ENCODE measurements around the gene CTR9.

Gene CTR9

GRCh38 chr11:10780040-10780439 is 29.0 kb downstream of the CTR9 start:
- no peak for DNase-seq (ENCODE audit: low spot score)

GRCh38 chr11:10784232-10785145 is 33.4 kb downstream of the CTR9 start:
- DNase-seq (ENCODE audit: low spot score), result no peak

- DNase-seq (ENCODE audit: low spot score), result no peak
Observed at GRCh38 chr11:10785146-10785474, 34.1 kb downstream of the CTR9 start.

- no peak for DNase-seq (ENCODE audit: low spot score)
Observed at GRCh38 chr11:10786451-10786850, 35.4 kb downstream of the CTR9 start.

- DNase-seq (ENCODE audit: low spot score), result peak; percentile 69
Observed at GRCh38 chr11:10792385-10793068, 41.5 kb downstream of the CTR9 start.

- DNase-seq (ENCODE audit: low spot score), result no peak
Observed at GRCh38 chr11:10793470-10794255, 42.6 kb downstream of the CTR9 start.

- DNase-seq (ENCODE audit: low spot score), result no peak
Observed at GRCh38 chr11:10796191-10796590, 45.1 kb downstream of the CTR9 start.

- no peak for DNase-seq (ENCODE audit: low spot score)
Observed at GRCh38 chr11:10797001-10797400, 46.0 kb downstream of the CTR9 start.

GRCh38 chr11:10797531-10797930 is 46.5 kb downstream of the CTR9 start:
- DNase-seq (ENCODE audit: low spot score), result no peak

- DNase-seq (ENCODE audit: low spot score), result no peak
Observed at GRCh38 chr11:10798330-10798928, 47.4 kb downstream of the CTR9 start.

GRCh38 chr11:10800292-10800691 is 49.2 kb downstream of the CTR9 start:
- DNase-seq (ENCODE audit: low spot score), result no peak

GRCh38 chr11:10803676-10804075 is 52.6 kb downstream of the CTR9 start:
- DNase-seq (ENCODE audit: low spot score), result no peak

GRCh38 chr11:10805741-10806140 is 54.7 kb downstream of the CTR9 start:
- DNase-seq (ENCODE audit: low spot score), result no peak

- DNase-seq (ENCODE audit: low spot score), result no peak
Observed at GRCh38 chr11:10806206-10806605, 55.2 kb downstream of the CTR9 start.

GRCh38 chr11:10807493-10808234 is 56.6 kb downstream of the CTR9 start:
- DNase-seq (ENCODE audit: low spot score), result peak; percentile 42

GRCh38 chr11:10808235-10808552 is 57.1 kb downstream of the CTR9 start:
- DNase-seq (ENCODE audit: low spot score), result no peak

GRCh38 chr11:10808553-10809372 is 57.7 kb downstream of the CTR9 start, which contains the start of gene EIF4G2:
Gene EIF4G2 (minus strand): TSS chr11:10808926.
- peak; percentile 98 for DNase-seq (ENCODE audit: low spot score)

GRCh38 chr11:10809373-10810160 is 58.5 kb downstream of the CTR9 start:
- peak; percentile 48 for DNase-seq (ENCODE audit: low spot score)

GRCh38 chr11:10813945-10814344 is 62.9 kb downstream of the CTR9 start:
- DNase-seq (ENCODE audit: low spot score), result no peak

GRCh38 chr11:10818594-10818993 is 67.5 kb downstream of the CTR9 start:
- DNase-seq (ENCODE audit: low spot score), result no peak

Data from COLO829 (cell line).